Pons (tissue), 1 donor: ENCODE measurements around the gene DAB1.

Experiments
- DNase-seq: peaks from one replicate; pipeline ENCODE4 v3.0.0-alpha.2; 2016; ENCODE audit warnings: low spot score

DAB1 gene

GRCh38 chr1:57072401-57073110, 351.3 kb downstream of the DAB1 start:
- peak; percentile 63 for DNase-seq

- no peak for DNase-seq
These were observed 356.0 kb downstream of the DAB1 start for GRCh38 chr1:57067863-57068262.

- no peak for DNase-seq
These were observed 356.8 kb downstream of the DAB1 start for GRCh38 chr1:57066980-57067610.

GRCh38 chr1:57065442-57065841, 358.4 kb downstream of the DAB1 start:
- no peak for DNase-seq

- no peak for DNase-seq
These were observed 359.3 kb downstream of the DAB1 start for GRCh38 chr1:57064379-57065140.

GRCh38 chr1:57063406-57064125, 360.3 kb downstream of the DAB1 start:
- no peak for DNase-seq

GRCh38 chr1:57061369-57061768, 362.5 kb downstream of the DAB1 start:
- peak; percentile 39 for DNase-seq

- no peak for DNase-seq
These were observed 363.4 kb downstream of the DAB1 start for GRCh38 chr1:57060451-57060850.

GRCh38 chr1:57058652-57059501, 365.0 kb downstream of the DAB1 start:
- no peak for DNase-seq

- no peak for DNase-seq
These were observed 375.0 kb downstream of the DAB1 start for GRCh38 chr1:57048856-57049255.

GRCh38 chr1:57046462-57046861, 377.4 kb downstream of the DAB1 start:
- no peak for DNase-seq

GRCh38 chr1:57041901-57042300, 382.0 kb downstream of the DAB1 start:
- DNase-seq = no peak

GRCh38 chr1:57040811-57041210, 383.0 kb downstream of the DAB1 start:
- peak; percentile 8 for DNase-seq

GRCh38 chr1:57036641-57037579, 386.9 kb downstream of the DAB1 start:
- no peak for DNase-seq

GRCh38 chr1:57034713-57035112, 389.1 kb downstream of the DAB1 start:
- DNase-seq = no peak

GRCh38 chr1:57033222-57034001, 390.4 kb downstream of the DAB1 start:
- DNase-seq = no peak

- no peak for DNase-seq
These were observed 397.1 kb downstream of the DAB1 start for GRCh38 chr1:57026624-57027354.

- peak; percentile 73 for DNase-seq
These were observed 399.0 kb downstream of the DAB1 start for GRCh38 chr1:57024855-57025254.

- DNase-seq = no peak
These were observed 399.4 kb downstream of the DAB1 start for GRCh38 chr1:57024428-57024827.
